Mammary epithelial cell (primary cell): ENCODE data around the gene TMEM131.

Source experiments
- EZH2 ChIP-seq: IDR thresholded peaks from 2 replicates; pipeline ENCODE4 v1.6.1; 2012; ENCODE audit warnings: low read length, inconsistent platforms, borderline replicate concordance
- TF ChIP-seq, protein P1 (sequence below), 2 donors: IDR thresholded peaks in 1 of 2; conservative IDR thresholded peaks in 1 of 2; 2 replicates each; pipeline ENCODE4 v1.5.1; 2011 to 2012; ENCODE audit warnings: inconsistent platforms in 2 of 2, low read length in 2 of 2, mild to moderate bottlenecking in 2 of 2, control low read depth in 1 of 2, low read depth in 1 of 2; ENCODE audit not compliant: insufficient read depth in 1 of 2; ENCODE audit errors: extremely low read depth in 1 of 2

DNA sequence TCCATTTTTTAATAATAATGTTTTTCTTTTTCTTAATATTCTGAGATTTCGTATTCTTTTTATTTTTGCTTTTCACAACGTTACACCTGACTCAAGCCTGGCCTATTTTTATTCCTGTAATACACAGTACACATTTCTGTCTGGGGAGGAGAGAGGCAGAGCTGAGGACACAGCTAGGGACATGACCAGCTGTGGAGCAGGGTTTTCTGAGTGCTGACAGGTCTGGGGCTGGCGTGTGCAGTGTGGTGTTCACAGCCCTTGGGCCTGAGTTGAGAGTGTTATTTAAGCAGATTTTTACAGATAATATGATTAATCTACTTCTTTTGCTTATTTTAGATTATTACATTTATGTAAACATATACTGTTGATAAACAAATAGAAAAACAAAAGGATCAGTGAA, 226.4 kb downstream of the TMEM131 start:
- TF ChIP-seq, protein P1, sequence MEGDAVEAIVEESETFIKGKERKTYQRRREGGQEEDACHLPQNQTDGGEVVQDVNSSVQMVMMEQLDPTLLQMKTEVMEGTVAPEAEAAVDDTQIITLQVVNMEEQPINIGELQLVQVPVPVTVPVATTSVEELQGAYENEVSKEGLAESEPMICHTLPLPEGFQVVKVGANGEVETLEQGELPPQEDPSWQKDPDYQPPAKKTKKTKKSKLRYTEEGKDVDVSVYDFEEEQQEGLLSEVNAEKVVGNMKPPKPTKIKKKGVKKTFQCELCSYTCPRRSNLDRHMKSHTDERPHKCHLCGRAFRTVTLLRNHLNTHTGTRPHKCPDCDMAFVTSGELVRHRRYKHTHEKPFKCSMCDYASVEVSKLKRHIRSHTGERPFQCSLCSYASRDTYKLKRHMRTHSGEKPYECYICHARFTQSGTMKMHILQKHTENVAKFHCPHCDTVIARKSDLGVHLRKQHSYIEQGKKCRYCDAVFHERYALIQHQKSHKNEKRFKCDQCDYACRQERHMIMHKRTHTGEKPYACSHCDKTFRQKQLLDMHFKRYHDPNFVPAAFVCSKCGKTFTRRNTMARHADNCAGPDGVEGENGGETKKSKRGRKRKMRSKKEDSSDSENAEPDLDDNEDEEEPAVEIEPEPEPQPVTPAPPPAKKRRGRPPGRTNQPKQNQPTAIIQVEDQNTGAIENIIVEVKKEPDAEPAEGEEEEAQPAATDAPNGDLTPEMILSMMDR (conservative IDR thresholded peaks at IDR 0.05 in 1 of 2, IDR thresholded peaks at IDR 0.05 in 1 of 2; ENCODE audit: extremely low read depth in 1 of 2, insufficient read depth in 1 of 2, low read depth in 1 of 2, low read length in 2 of 2), result no peak
- no peak for TF ChIP-seq EZH2
